VCaP (cell line): ENCODE data around the gene DLX6.

Experiments used
- H3K27ac ChIP-seq: fragments of 450-650 bp; 2 replicates; pipeline ENCODE4 v1.5.1; 2017
- CTCF ChIP-seq: fragments of 450-650 bp; conservative IDR thresholded peaks from 2 replicates; pipeline ENCODE4 v1.5.1; 2017; ENCODE audit warnings: mild to moderate bottlenecking, moderate library complexity

The DLX6 gene

DNA sequence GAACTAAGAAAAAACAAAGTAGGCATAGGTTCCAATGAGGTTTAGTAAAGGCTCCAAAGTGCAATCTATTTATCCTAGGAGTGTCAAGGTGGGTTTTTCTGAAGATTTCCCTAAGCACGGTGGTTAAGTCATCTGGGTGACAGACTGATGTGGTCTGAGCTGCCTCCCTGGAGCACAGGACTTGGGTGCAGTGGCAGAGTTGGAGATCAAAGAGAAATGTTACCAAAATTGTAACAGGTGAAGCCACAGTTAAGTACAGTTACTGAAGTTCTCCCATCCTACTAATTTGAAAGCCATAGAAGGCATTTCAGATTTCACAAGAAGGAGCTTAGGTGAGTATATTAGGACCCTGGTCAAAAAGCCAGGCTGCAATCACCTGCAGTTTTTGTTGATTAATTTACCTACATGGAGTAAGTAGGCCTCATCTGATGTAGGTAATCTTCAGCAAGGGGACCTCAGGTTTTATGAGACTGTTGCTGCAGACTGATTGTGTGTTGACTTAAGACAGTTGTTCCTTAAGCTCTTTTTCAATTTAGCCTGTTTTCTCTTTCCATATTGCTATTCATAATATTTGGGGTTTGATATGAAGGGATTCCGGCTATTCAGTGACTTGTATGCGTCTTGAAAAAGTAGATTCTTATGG lies 3.0 kb downstream of the DLX6 start:
- no peak for TF ChIP-seq CTCF

GRCh38 chr7:97009753-97010732 lies 4.7 kb downstream of the DLX6 start:
- no peak overlapping the region for H3K27ac ChIP-seq
- TF ChIP-seq CTCF = no peak

More for the DNA sequence above, 3.0 kb downstream of the DLX6 start:
- H3K27ac ChIP-seq = no peak overlapping the region

DNA sequence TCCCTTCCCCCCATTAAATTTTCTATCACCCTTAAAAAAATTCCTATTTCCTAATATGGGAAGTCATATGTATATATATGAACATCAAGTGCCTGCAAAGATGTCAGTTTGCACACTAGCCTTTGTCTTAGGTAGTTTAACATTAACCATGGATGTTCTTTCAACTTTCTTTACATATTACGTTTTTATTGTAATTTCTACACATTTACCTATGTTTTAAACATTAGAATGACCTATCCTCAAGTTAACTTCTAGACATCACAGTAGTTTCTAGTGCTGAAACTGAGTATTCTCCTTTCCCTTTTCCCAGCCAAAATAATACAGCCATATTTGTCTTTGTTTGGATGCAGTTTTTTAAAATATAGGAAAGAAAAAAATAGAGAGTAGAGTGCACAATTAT lies 5.8 kb downstream of the DLX6 start:
- no peak for TF ChIP-seq CTCF
- H3K27ac ChIP-seq = no peak overlapping the region

DNA sequence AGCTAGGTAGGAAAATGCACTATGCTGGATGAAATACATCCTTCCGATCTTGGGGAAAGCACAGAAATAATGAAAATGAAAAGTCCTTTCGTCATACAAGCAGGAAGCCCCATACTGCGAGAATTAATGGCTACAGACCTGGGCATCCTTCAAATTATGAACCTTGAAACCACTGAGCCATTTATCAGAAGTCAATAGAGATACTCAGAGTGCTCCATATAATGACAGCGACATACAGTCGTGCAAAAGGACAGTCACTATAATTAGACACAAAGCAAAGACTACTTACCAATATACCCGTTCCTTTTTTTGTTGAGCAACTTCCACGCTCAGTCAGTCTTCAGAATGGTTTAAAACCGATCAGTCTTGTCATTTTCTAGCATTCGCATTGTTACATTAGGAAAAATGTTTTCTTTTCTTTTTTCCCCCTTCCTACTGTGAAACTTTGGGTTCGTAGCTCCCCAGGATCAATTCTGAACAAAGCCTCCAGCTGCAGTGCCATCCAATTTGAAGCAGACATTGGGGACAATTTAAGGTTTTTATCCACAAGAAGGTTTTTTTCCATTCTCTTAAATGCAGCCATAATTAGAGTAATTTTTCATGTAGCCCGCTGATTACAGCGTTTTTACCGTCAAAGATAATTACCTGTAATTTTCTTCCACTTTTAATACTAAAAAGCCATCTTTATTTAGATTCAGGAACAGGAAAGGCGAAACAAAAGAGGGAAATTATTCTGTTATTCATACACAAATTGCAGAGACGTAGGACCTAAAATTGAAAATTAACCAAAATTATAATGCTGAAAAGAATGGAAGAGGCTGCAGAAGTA lies 6.4 kb downstream of the DLX6 start:
- no peak overlapping the region for H3K27ac ChIP-seq
- TF ChIP-seq CTCF = no peak

- no peak overlapping the region for H3K27ac ChIP-seq
- TF ChIP-seq CTCF = no peak
Measured at GRCh38 chr7:97012365-97013133, 7.2 kb downstream of the DLX6 start.

DNA sequence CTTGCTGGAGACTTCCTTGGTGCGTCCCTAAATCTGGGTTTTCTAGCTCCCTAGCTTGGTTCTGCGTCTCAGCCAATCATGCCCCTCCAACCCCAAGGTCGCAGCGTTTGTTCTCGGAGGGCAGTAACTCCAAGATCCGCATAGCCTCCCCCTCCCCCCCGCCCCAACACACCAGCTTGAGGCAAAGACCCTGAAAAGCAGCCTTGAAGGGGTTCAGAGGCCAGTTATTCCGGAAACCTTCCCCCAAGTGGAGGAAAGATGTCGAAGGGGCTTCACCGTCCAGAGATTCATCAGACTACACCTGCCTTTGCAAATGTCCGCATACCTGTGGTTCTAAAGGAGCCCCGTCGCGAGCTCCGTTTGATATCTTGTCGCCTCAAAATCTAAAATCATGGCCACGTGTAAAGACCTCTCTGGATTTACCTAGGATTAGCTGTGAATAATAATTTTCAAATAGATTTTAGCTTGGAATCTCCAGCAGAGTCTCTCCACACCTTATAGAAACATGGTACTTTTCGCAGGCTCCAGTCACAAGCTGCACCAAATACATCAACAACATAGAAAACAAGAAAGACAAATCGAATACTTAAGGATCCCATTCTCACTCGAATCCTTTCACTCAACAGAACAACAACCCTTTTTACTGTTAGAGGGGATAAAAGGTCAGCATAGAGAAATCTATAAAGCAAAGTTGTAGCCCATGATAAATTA lies 7.9 kb downstream of the DLX6 start:
- H3K27ac ChIP-seq = no peak overlapping the region
- no peak for TF ChIP-seq CTCF
